HFFc6 (cell line): Measurements from ENCODE around the gene OGG1. TPM values are rescaled to one million over a fixed set of nuclear protein-coding genes. Genes with fewer than 3 reads are reported as not detected.
A peak's percentile ranks its signal among the peaks of the same experiment; 100 is the strongest.

Source experiments
- DNase-seq: peaks from one replicate; pipeline ENCODE4 v3.0.0-alpha.2; 2018
- H3K27ac Mint-ChIP-seq: 2 replicates; pipeline ENCODE4 v1.8.0; 2020; ENCODE audit warnings: mild to moderate bottlenecking, mixed read lengths
- H3K27me3 Mint-ChIP-seq: 2 replicates; pipeline ENCODE4 v1.8.0; 2021; ENCODE audit warnings: mild to moderate bottlenecking, moderate library complexity, mixed read lengths; ENCODE audit not compliant: insufficient read depth
- H3K36me3 Mint-ChIP-seq: 2 replicates; pipeline ENCODE4 v1.8.0; 2021; ENCODE audit warnings: low read depth, mixed read lengths
- H3K4me1 Mint-ChIP-seq: 2 replicates; pipeline ENCODE4 v1.8.0; 2020; ENCODE audit warnings: low read depth, mixed read lengths
- H3K4me3 Mint-ChIP-seq: 2 replicates; pipeline ENCODE4 v1.8.0; 2020; ENCODE audit warnings: mild to moderate bottlenecking, moderate library complexity, mixed read lengths
- H3K9me3 Mint-ChIP-seq: 2 replicates; pipeline ENCODE4 v1.8.0; 2020; ENCODE audit warnings: mild to moderate bottlenecking, mixed read lengths
- total RNA-seq, 6 experiments: library from RNA; stranded (reverse); fragmentation: NEBNext Ultra II Directional; extraction: Animal tissue kit (Norgen Biotek cat#: 25700); gene quantifications; 2 replicates in 1 of 6; 3 replicates in 5 of 6; pipeline ENCODE4 v1.2.3, GENCODE V29; 2021
- TF ChIP-seq, protein P1 (sequence below): fragments of 200-600 bp; sonication (generic); IDR thresholded peaks from 2 replicates; pipeline ENCODE4 v1.5.0; 2021; ENCODE audit warnings: antibody characterized with exemption, mild to moderate bottlenecking

Gene OGG1
- total RNA-seq, 6 experiments from 2014 or later = 17.7 to 26.2 (median 23.7) TPM

DNA sequence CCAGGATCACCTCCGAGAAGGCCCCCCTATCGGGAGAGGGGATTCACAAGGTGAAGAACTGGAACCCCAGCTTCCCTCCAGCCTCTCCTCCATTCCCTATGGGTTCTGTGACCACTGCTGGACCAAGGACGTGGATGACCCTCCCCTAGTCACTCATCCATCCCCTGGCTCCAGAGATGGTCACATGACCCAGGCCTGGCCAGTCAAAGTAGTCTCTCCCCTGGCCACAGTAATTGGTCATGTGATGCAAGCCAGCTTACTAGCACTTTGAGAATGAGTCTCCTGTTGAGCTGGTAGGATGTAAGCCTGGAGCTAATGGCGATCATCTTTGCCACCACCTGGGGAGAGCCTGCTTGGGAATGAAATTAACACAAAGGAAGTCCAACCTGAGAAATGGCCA is 16.1 kb downstream of the OGG1 start:
- Mint-ChIP-seq H3K9me3 (no peaks in the 10 kb centered on the region), H3K4me1 (peaks cover 37% of the 10 kb centered on the region), H3K4me3 (no peak overlapping the region), H3K27ac (no peak overlapping the region), H3K27me3 (peaks cover 7% of the 10 kb centered on the region), H3K36me3 (peaks cover 14% of the 10 kb centered on the region)
- DNase-seq = no peak
- TF ChIP-seq, protein P1, sequence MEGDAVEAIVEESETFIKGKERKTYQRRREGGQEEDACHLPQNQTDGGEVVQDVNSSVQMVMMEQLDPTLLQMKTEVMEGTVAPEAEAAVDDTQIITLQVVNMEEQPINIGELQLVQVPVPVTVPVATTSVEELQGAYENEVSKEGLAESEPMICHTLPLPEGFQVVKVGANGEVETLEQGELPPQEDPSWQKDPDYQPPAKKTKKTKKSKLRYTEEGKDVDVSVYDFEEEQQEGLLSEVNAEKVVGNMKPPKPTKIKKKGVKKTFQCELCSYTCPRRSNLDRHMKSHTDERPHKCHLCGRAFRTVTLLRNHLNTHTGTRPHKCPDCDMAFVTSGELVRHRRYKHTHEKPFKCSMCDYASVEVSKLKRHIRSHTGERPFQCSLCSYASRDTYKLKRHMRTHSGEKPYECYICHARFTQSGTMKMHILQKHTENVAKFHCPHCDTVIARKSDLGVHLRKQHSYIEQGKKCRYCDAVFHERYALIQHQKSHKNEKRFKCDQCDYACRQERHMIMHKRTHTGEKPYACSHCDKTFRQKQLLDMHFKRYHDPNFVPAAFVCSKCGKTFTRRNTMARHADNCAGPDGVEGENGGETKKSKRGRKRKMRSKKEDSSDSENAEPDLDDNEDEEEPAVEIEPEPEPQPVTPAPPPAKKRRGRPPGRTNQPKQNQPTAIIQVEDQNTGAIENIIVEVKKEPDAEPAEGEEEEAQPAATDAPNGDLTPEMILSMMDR = no peak

DNA sequence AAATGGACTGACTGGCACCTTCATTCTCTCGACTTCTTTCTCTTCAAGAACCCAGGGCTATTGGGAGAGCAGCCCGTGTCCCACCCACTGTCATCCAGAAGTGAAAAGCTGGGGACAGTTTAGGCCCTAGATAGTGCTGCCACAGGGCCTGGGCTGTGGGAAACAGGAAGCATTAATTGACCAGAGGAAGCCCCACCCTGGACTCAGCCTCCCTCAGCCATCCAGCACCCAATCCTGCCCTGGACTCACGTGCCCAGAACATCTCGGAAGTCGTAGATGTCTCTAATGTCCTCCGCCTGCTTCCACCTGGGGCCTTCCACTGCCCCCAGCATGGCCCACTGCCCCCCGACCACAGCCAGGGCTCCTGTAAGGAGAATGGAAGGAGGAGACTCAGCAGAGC is 17.7 kb downstream of the OGG1 start:
- peak overlapping the region; percentile 66 for H3K27ac Mint-ChIP-seq
- no peaks in the 10 kb centered on the region for H3K9me3 Mint-ChIP-seq
- DNase-seq = no peak
- peaks cover 37% of the 10 kb centered on the region for H3K4me1 Mint-ChIP-seq
- peaks cover 10% of the 10 kb centered on the region; the same call in 1 of the 2 replicates for H3K36me3 Mint-ChIP-seq
- TF ChIP-seq, protein P1 = no peak
- H3K27me3 Mint-ChIP-seq = peaks cover 7% of the 10 kb centered on the region
- peak overlapping the region; percentile 87; the same call in 1 of the 2 replicates for H3K4me3 Mint-ChIP-seq

- H3K4me3 Mint-ChIP-seq = peak overlapping the region; percentile 87; the same call in 1 of the 2 replicates
- no peak for DNase-seq
These were observed 18.5 kb downstream of the OGG1 start for GRCh38 chr3:9768141-9768775.

DNA sequence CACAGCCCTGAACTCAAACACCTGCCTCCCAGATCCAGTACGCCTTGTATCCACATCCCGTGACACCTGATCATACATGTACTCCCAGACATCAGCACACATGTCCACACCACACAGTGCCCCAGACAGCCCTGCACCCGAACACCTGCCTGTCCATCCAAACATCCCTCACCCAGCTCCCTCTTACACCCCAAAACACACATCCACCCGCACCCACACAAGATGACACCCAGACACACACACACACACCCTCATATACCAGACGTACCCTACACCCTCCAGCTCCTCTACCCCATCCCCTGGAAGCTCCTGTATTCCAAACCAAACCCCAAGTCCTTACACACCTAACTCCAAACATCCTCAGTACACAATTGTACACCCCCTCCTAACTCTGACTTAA is 19.3 kb downstream of the OGG1 start:
- Mint-ChIP-seq H3K27me3 (peaks cover 7% of the 10 kb centered on the region), H3K36me3 (peaks cover 10% of the 10 kb centered on the region; the same call in 1 of the 2 replicates), H3K27ac (peak overlapping the region; percentile 67), H3K4me1 (peaks cover 37% of the 10 kb centered on the region), H3K4me3 (peak overlapping the region; percentile 87), H3K9me3 (no peaks in the 10 kb centered on the region)
- TF ChIP-seq, protein P1 = no peak
- no peak for DNase-seq

More at GRCh38 chr3:9768141-9768775, 18.5 kb downstream of the OGG1 start:
- peak overlapping the region; percentile 66 for H3K27ac Mint-ChIP-seq
- no peaks in the 10 kb centered on the region for H3K9me3 Mint-ChIP-seq
- H3K4me1 Mint-ChIP-seq = peaks cover 37% of the 10 kb centered on the region
- H3K27me3 Mint-ChIP-seq = peaks cover 7% of the 10 kb centered on the region
- TF ChIP-seq, protein P1 = no peak
- peaks cover 10% of the 10 kb centered on the region; the same call in 1 of the 2 replicates for H3K36me3 Mint-ChIP-seq

DNA sequence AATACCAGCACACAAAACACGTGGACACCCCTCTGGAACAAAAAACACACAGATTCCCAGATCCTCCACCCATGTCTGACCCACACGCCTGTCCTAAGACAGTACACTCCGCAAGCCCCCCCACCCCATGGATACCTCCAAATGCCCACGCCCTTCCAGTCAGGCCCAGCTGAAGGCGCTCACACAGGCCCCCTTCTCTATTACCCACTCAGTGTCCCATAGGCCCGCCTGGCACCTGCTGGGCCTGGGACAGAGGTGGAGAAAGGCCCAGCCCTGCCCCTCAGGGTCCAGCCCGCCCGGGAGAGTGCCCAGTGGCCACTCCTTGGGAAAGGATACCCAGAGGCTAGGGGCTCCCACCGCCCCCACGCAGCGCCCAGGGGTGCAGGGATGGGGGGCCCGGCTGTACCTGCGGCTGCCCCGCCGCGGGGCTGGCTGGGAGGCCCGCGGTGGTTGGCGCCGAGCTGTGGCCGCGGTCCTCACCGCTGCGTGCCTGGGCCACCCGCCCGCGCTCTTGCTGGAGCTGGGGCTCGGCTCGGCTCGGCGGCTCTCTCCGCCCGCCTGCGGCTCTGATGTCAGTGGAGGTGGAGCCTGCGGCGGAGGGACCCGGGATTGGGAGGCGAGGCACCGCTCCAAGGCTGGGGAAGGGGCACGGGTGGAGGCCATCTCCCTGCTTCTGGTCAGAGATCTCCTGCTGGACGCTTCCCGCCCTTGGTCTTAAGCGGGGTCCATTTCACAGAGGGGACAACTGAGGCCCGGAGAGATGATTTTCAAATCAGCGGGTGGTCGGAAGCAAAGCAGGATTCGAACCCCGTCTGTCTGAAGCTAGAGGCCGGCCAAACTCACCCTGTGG is 19.9 kb downstream of the OGG1 start, which contains the start of gene CAMK1:
CAMK1 (minus strand) TSS at position 522 of the 850 bp plus-strand sequence. CDS start 2,198 bp downstream, outside the sequence.
- peak within 1 kb of the TSS; percentile 67 for H3K27ac Mint-ChIP-seq

More for the DNA sequence above, 19.9 kb downstream of the OGG1 start, which contains the start of gene CAMK1:
- TF ChIP-seq, protein P1 = no peak
- H3K27me3 Mint-ChIP-seq = peaks cover 7% of the 10 kb centered on the region
- peaks cover 37% of the 10 kb centered on the region for H3K4me1 Mint-ChIP-seq
- no peaks in the 10 kb centered on the region for H3K9me3 Mint-ChIP-seq
- H3K36me3 Mint-ChIP-seq = peaks cover 10% of the 10 kb centered on the region; the same call in 1 of the 2 replicates
- DNase-seq = peak; percentile 56
- H3K4me3 Mint-ChIP-seq = peak within 1 kb of the TSS; percentile 87
